ENCODE data around the gene KRT78. TPM values are rescaled to one million over a fixed set of nuclear protein-coding genes. Genes with fewer than 3 reads are reported as not detected.

Gene KRT78
- total RNA-seq, 2 experiments from 2014 or later, result not detected

DNA sequence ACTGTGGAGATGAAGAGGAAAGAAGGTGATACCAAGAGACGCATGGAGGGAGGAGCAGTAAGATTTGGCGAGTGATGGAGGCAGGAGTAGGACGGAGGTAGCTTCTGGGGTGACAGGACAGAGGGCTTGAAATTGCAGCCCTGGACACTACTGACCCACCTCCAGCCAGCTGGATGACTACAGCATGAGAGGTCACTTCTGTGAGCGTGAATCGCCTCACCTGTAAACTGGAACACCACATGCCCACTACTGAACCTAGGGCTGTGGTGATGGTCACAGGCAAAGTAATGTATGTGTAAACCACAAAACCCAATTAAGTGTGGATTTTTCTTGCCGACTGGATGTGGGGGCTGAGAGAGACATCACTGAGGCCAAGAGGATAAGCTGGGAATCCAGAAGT, 28.3 kb downstream of the KRT78 start:
- Mint-ChIP-seq H3K27ac (no peak overlapping the region), H3K4me1 (ENCODE audit: low read depth) (peaks cover 13% of the 10 kb centered on the region), H3K9me3 (no peaks in the 10 kb centered on the region), H3K36me3 (ENCODE audit: low read depth) (no peaks in the 10 kb centered on the region), H3K4me3 (no peak overlapping the region), H3K27me3 (no peaks in the 10 kb centered on the region)
- ChIA-PET POLR2A (no interaction called here), CTCF (no interaction called here)
- H3K27ac ChIP-seq (ENCODE audit: low read depth in 1 of 2, low read length in 2 of 2), result no peak overlapping the region
- H3K4me1 ChIP-seq (ENCODE audit: insufficient read depth, low read length), result peaks cover 5% of the 10 kb centered on the region
- peaks cover 0 to 3% of the 10 kb centered on the region in 2 experiments for H3K27me3 ChIP-seq (ENCODE audit: control insufficient read depth in 1 of 2, insufficient read depth in 2 of 2, low read length in 2 of 2)
- intact Hi-C loops (cut with DNase I, micrococcal nuclease), result no loop called here
- no peaks in the 10 kb centered on the region for H3K36me3 ChIP-seq (ENCODE audit: insufficient read depth, low read length)
- H3K9me3 ChIP-seq (ENCODE audit: control insufficient read depth in 1 of 2, insufficient read depth in 1 of 2, low read length in 2 of 2), result no peaks in the 10 kb centered on the region
- H3K4me3 ChIP-seq (ENCODE audit: low read length), result no peak overlapping the region
- ATAC-seq (ENCODE audit: poor library complexity) (no peak), DNase-seq (no peak)
- TF ChIP-seq, protein P1, sequence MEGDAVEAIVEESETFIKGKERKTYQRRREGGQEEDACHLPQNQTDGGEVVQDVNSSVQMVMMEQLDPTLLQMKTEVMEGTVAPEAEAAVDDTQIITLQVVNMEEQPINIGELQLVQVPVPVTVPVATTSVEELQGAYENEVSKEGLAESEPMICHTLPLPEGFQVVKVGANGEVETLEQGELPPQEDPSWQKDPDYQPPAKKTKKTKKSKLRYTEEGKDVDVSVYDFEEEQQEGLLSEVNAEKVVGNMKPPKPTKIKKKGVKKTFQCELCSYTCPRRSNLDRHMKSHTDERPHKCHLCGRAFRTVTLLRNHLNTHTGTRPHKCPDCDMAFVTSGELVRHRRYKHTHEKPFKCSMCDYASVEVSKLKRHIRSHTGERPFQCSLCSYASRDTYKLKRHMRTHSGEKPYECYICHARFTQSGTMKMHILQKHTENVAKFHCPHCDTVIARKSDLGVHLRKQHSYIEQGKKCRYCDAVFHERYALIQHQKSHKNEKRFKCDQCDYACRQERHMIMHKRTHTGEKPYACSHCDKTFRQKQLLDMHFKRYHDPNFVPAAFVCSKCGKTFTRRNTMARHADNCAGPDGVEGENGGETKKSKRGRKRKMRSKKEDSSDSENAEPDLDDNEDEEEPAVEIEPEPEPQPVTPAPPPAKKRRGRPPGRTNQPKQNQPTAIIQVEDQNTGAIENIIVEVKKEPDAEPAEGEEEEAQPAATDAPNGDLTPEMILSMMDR (IDR thresholded peaks at IDR 0.05), result no peak

DNA sequence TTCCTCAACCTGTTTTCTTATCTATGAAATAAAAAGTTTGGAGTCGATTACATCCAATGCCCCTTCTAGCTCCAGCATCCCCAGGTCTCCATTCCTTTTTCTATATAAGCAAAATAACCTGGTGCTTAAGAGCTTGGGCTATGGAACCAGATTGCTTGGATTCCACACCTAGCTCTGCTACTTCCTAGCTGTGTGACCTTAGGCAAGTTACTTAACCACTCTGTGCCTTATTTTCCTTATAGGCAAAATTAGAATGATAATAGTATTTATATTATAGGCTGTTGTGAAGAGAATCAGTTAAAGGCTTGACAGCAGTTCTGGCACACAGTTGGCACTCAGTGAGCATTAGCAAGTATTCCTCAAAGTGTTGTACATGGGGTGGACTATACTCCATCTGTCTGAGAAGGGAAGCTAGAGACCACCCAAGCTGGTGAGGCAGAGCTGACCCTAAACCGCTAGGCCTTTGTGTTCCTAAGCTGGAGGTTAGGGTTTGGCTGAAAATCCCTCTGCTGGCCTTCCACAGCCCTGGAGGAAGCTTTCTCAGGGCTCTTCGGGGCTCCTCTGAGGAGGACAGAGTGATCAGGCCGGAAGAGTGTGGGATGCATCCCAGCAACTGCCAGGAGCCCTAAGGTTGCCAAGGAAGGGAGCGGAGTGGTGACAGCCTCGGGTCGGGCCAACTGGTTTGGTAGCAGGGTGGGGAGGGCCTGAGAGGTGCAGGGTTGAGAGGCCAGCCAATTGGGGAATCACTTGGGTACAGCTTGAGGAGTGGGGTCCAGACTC, 28.9 kb downstream of the KRT78 start:
- no peaks in the 10 kb centered on the region for H3K36me3 Mint-ChIP-seq (ENCODE audit: low read depth)
- TF ChIP-seq, protein P1 (IDR thresholded peaks at IDR 0.05), result no peak
- no peaks in the 10 kb centered on the region for H3K9me3 ChIP-seq (ENCODE audit: control insufficient read depth in 1 of 2, insufficient read depth in 1 of 2, low read length in 2 of 2)
- no peak overlapping the region for H3K4me3 ChIP-seq (ENCODE audit: low read length)
- intact Hi-C loops (cut with DNase I, micrococcal nuclease), result no loop called here
- ChIA-PET POLR2A (interaction anchor here (0.9 kb wide), 1 partner anchor 448 kb away, joined by 4 read pairs; no protein-coding TSS in a partner anchor), CTCF (no interaction called here)
- H3K27ac ChIP-seq (ENCODE audit: low read depth in 1 of 2, low read length in 2 of 2), result no peak overlapping the region
- H3K36me3 ChIP-seq (ENCODE audit: insufficient read depth, low read length), result no peaks in the 10 kb centered on the region
- ATAC-seq (ENCODE audit: poor library complexity) (no peak), DNase-seq (no peak)
- no peaks in the 10 kb centered on the region for H3K9me3 Mint-ChIP-seq
- no peaks in the 10 kb centered on the region for H3K27me3 Mint-ChIP-seq
- peaks cover 5% of the 10 kb centered on the region for H3K4me1 ChIP-seq (ENCODE audit: insufficient read depth, low read length)
- peaks cover 13% of the 10 kb centered on the region for H3K4me1 Mint-ChIP-seq (ENCODE audit: low read depth)
- peaks cover 0 to 3% of the 10 kb centered on the region in 2 experiments for H3K27me3 ChIP-seq (ENCODE audit: control insufficient read depth in 1 of 2, insufficient read depth in 2 of 2, low read length in 2 of 2)
- H3K4me3 Mint-ChIP-seq, result no peak overlapping the region
- H3K27ac Mint-ChIP-seq, result no peak overlapping the region

DNA sequence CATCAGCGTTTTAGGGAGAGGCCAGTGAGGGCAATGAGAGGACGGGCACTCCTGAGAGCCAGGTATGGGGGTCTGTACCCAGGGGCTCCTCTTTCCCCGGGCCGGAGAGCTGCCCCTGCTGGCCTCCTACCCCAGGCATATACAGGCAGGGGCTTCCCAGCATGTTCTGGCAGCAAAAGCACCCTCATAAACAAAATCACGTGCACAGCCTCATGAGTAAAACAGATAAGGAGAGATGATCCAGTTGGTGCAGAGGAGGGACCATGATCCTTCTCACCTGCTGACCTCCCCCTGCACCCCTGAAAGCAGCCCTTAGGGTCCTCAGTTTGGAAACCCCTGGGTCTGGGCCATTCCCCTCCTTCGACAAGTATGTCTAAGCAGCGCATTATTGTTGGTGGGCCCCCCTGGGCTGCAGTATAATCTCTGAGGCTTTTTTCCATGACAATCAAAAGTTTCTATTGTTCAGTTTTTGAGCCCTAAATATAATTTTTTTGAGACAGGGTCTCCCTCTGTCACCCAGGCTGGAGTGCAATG, 29.8 kb downstream of the KRT78 start:
- POLR2A ChIA-PET, result interaction anchor here (0.9 kb wide), 1 partner anchor 447 kb away, joined by 4 read pairs; no protein-coding TSS in a partner anchor

More for the DNA sequence above, 29.8 kb downstream of the KRT78 start:
- TF ChIP-seq, protein P1 (IDR thresholded peaks at IDR 0.05), result no peak
- Histone ChIP-seq H3K4me1 (ENCODE audit: insufficient read depth, low read length) (peaks cover 5% of the 10 kb centered on the region), H3K9me3 (ENCODE audit: control insufficient read depth in 1 of 2, insufficient read depth in 1 of 2, low read length in 2 of 2) (no peaks in the 10 kb centered on the region), H3K27me3 (ENCODE audit: control insufficient read depth in 1 of 2, insufficient read depth in 2 of 2, low read length in 2 of 2) (peaks cover 0 to 3% of the 10 kb centered on the region in 2 experiments), H3K4me3 (ENCODE audit: low read length) (no peak overlapping the region), H3K27ac (ENCODE audit: low read depth in 1 of 2, low read length in 2 of 2) (no peak overlapping the region), H3K36me3 (ENCODE audit: insufficient read depth, low read length) (no peaks in the 10 kb centered on the region)
- intact Hi-C loops (cut with DNase I, micrococcal nuclease), result no loop called here
- CTCF ChIA-PET, result no interaction called here
- DNase-seq (no peak), ATAC-seq (ENCODE audit: poor library complexity) (no peak)
- Mint-ChIP-seq H3K27ac (no peak overlapping the region), H3K4me3 (no peak overlapping the region), H3K4me1 (ENCODE audit: low read depth) (peaks cover 13% of the 10 kb centered on the region), H3K27me3 (no peaks in the 10 kb centered on the region), H3K9me3 (no peaks in the 10 kb centered on the region), H3K36me3 (ENCODE audit: low read depth) (no peaks in the 10 kb centered on the region)

All from CD4-positive, alpha-beta T cell (primary cell).